ENCODE data around the gene CCDC201. TPM values are rescaled to one million over a fixed set of nuclear protein-coding genes. Genes with fewer than 3 reads are reported as not detected.
"Not testable (repeated sequence)": the region's sequence is repeated elsewhere in the genome, so short reads cannot be mapped to it uniquely, and the experiment has no call there.

CCDC201 gene
- total RNA-seq, 2 donors from 2014 or later, result not detected

DNA sequence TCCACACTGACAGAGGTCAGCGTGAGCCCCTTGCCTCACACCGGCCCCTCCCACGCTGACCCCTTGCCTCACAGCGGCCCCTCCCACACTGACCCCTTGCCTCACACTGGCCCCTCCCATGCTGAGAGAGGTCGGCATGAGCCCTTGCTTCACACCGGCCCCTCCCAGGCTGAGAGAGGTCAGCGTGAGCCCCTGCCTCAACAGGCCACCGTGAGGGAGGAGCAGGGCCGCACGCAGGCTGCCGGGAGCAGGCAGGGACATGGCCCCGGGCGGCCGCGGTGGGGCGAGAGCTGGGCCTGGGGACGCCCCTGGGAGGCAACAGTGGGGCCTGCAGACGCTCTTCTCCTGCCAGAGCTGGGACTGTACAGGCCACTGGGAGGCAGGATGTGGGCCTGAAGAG lies 59.1 kb downstream of the CCDC201 start:
- H3K36me3 Mint-ChIP-seq; H3K27ac Mint-ChIP-seq; ATAC-seq; H3K9me3 Mint-ChIP-seq; DNase-seq (ENCODE audit: low spot score in 2 of 2): not testable (repeated sequence)

DNA sequence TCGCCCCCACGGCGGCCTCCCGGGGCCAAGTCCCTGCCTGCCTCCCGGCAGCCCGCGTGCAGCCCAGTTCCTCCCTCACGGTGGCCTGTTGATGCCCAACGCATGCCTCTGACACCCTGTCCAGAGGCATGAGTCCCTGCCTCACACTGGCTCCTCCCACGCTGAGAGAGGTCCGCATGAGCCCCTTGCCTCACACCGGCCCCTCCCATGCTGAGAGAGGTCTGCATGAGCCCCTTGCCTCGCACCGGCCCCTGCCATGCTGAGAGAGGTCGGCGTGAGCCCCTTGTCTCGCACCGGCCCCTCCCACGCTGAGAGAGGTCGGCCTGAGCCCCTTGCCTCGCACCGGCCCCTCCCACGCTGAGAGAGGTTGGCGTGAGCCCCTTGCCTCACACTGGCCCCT lies 59.9 kb downstream of the CCDC201 start:
- Mint-ChIP-seq H3K9me3 (no peaks in the 10 kb centered on the region), H3K36me3 (peaks cover 0 to 6% of the 10 kb centered on the region in 2 donors)
- no peak for ATAC-seq

DNA sequence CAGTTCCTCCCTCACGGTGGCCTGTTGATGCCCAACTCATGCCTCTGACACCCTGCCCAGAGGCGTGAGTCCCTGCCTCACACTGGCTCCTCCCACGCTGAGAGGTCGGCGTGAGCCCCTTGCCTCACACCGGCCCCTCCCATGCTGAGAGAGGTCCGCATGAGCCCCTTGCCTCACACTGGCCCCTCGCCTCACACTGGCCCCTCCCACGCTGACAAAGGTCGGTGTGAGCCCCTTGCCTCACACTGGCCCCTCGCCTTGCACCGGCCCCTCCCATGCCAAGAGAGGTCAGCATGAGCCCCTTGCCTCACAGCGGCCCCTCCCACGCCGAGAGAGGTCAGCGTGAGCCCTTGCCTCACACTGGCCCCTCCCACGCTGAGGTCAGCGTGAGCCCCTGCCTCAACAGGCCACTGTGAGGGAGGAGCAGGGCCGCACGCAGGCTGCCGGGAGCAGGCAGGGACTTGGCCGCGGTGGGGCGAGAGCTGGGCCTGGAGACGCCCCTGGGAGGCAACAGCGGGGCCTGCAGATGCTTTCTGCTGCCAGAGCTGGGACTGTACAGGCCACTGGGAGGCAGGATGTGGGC lies 61.1 kb downstream of the CCDC201 start:
- ATAC-seq; DNase-seq (ENCODE audit: low spot score in 2 of 2); H3K27ac Mint-ChIP-seq; H3K36me3 Mint-ChIP-seq; H3K9me3 Mint-ChIP-seq: not testable (repeated sequence)

More for the DNA sequence above, 59.9 kb downstream of the CCDC201 start:
- no peak for DNase-seq (ENCODE audit: low spot score in 2 of 2)
- no peak overlapping the region for H3K27ac Mint-ChIP-seq

DNA sequence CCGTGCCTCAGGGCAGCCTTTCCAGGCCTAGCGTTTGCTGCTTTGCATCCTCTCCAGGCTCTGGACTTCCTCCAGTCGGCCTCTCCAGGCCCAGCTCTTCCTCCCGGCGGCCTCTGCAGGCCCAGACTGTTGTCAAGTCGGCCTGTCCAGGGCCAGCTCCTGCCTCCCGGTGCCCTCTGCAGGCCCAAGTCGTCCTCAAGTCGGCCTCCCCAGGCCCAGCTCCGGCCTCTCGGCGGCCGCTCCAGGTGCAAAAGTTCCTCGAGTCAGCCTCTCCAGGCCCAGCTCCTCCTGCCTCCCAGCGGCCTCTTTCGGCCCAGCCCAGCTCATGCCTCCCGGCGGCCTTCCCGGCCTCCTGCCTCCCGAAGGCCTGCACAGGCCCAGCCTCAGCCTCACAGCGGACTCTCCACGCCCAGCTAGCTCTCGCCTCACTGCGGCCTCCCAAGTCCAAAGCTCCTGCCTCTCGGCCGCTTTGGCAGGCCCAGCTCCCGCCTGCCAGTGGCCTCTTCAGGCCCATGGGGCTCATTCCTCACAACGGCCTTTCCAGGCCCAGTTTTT lies 62.4 kb downstream of the CCDC201 start:
- DNase-seq (ENCODE audit: low spot score in 2 of 2); ATAC-seq; H3K9me3 Mint-ChIP-seq; H3K36me3 Mint-ChIP-seq: not testable (repeated sequence)
- H3K27ac Mint-ChIP-seq, result peak overlapping the region in 1 of 2 donors; percentile 79

Other genes with a start within 250 kb of the CCDC201 start
- gene IGFBP1, start 15.4 kb upstream of the CCDC201 start, total RNA-seq, result not detected
- under 1 TPM in 1 of 2 donors, not detected in 1; 0.31 TPM for gene IGFBP3, start 48.2 kb upstream of the CCDC201 start, total RNA-seq